NCI-H128 (cell line): ENCODE results near the gene ATP5MC2.

Source experiments
- DNase-seq: peaks from one replicate; lab custom pipeline; 2025; ENCODE audit not compliant: unreplicated experiment; lab: John Stamatoyannopoulos, UW

Gene ATP5MC2

GRCh38 chr12:53616950-53617349 is 58.9 kb downstream of the ATP5MC2 start:
- no peak for DNase-seq
